Panc1 (cell line): Measurements from ENCODE around the gene FILIP1L. TPM values are rescaled to one million over a fixed set of nuclear protein-coding genes. Genes with fewer than 3 reads are reported as not detected.

Experiments used
- ATAC-seq: fragments of 200-7000 bp; cut with Tn5 transposase; 2 replicates; pipeline ENCODE4 v1.9.1; 2020; ENCODE audit warnings: mild to moderate bottlenecking, moderate library complexity
- BruUV-seq: library from RNA; stranded (reverse); fragments of 400-500 nt; replicated peaks from 2 replicates; lab custom pipeline; 2021; lab: Mats Ljungman, UMichigan
- CTCF ChIA-PET: fragments of 300-600 bp; sonication (Branson Sonifier 250); formaldehyde crosslinking; loops from one replicate; lab custom pipeline; 2022; ENCODE audit warnings: antibody characterized with exemption; lab: Charles Lee
- POLR2A ChIA-PET: fragments of 300-600 bp; sonication (Branson Sonifier 250); formaldehyde crosslinking; loops from one replicate; lab custom pipeline; 2022; ENCODE audit warnings: antibody characterized with exemption; lab: Charles Lee
- DNase-seq: peaks from one replicate; pipeline ENCODE4 v3.0.0-alpha.2; 2010; ENCODE audit warnings: low read depth, low spot score
- H3K27ac ChIP-seq: 2 replicates; pipeline ENCODE4 v1.5.1; 2011; ENCODE audit warnings: mild to moderate bottlenecking, low read length, inconsistent platforms
- H3K27me3 ChIP-seq: fragments of 200-500 bp; sonication (Bioruptor generic); 2 replicates; pipeline ENCODE4 v1.6.0; 2014; ENCODE audit warnings: low read length, inconsistent platforms; ENCODE audit not compliant: control insufficient read depth, insufficient read depth
- H3K36me3 ChIP-seq: fragments of 200-500 bp; sonication (Bioruptor generic); 2 replicates; pipeline ENCODE4 v1.5.1; 2014; ENCODE audit warnings: inconsistent platforms, mild to moderate bottlenecking, low read length, moderate library complexity; ENCODE audit not compliant: control insufficient read depth, insufficient read depth
- H3K4me1 ChIP-seq: 2 replicates; pipeline ENCODE4 v1.5.1; 2011; ENCODE audit warnings: inconsistent platforms, mild to moderate bottlenecking, low read length, moderate library complexity; ENCODE audit not compliant: control insufficient read depth, insufficient read depth
- H3K4me3 ChIP-seq, 2 experiments: 2 replicates each; pipeline ENCODE4 v1.5.1; 2011 to 2012; ENCODE audit warnings: low read depth in 2 of 2, low read length in 2 of 2, mild to moderate bottlenecking in 2 of 2, inconsistent platforms in 1 of 2, moderate library complexity in 1 of 2
- H3K9me3 ChIP-seq: fragments of 200-500 bp; sonication (Bioruptor generic); 2 replicates; pipeline ENCODE4 v1.5.1; 2014; ENCODE audit warnings: low read depth, mild to moderate bottlenecking, inconsistent platforms, low read length, moderate library complexity; ENCODE audit not compliant: control insufficient read depth, insufficient read depth
- CTCF ChIP-seq: fragments of 450-650 bp; IDR thresholded peaks from 2 replicates; pipeline ENCODE4 v1.5.1; 2017; ENCODE audit warnings: mild to moderate bottlenecking
- POLR2AphosphoS5 ChIP-seq: IDR thresholded peaks from 2 replicates; pipeline ENCODE4 v1.6.1; 2012; ENCODE audit warnings: mild to moderate bottlenecking, low read depth, low read length, moderate library complexity
- SIN3A ChIP-seq: IDR thresholded peaks from 2 replicates; pipeline ENCODE4 v1.6.1; 2012; ENCODE audit warnings: low read depth, mild to moderate bottlenecking, low read length, moderate library complexity, borderline replicate concordance; ENCODE audit not compliant: insufficient read depth
- TCF7L2 ChIP-seq: IDR thresholded peaks from 2 replicates; pipeline ENCODE4 v1.6.1; 2011; ENCODE audit warnings: mild to moderate bottlenecking, low read depth, low read length, inconsistent platforms
- in situ Hi-C: cut with HindIII; loops from 2 replicates; pipeline ENCODE4 v1.10.0; 2016; ENCODE audit warnings: low sequenced_read_pairs, low pct_unique_long_range_greater_than_20kb
- intact Hi-C: fragments of 100-400 bp; cut with micrococcal nuclease; formaldehyde crosslinking; loops from one replicate; pipeline ENCODE4 v1.10.0; 2022; ENCODE audit not compliant: unreplicated experiment
- total RNA-seq: library from RNA; stranded (reverse); gene quantifications from one replicate; pipeline ENCODE4 v1.2.1, GENCODE V29; 2021; ENCODE audit not compliant: unreplicated experiment
- TF ChIP-seq, protein P1 (sequence below), 2 experiments: IDR thresholded peaks; 2 replicates each; pipeline ENCODE4 v1.6.1; 2011 to 2012; ENCODE audit warnings: low read depth in 2 of 2, control low read depth in 1 of 2, low read length in 1 of 2, mild to moderate bottlenecking in 1 of 2, moderate library complexity in 1 of 2; ENCODE audit not compliant: insufficient read depth in 1 of 2

FILIP1L gene
- total RNA-seq, 1 experiment from 2014 or later: 3.2 TPM

DNA sequence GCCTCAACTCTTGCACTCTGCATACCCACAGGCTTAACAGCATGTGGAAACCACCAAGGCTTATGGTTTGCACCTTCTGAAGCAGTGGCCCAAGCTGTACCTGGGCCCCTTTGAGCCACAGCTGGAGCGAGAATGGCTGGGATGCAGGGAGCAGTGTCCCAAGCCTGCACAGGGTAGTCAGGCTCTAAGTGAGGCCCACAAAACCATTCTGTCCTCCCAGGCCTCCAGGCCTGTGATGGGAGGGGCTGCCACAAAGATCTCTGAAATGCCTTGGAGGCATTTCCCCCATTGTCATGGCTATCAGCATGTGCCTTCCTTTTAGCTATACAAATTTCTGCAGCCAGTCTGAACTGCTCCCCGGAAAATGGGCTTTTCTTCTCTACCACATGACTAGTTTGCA lies 309.1 kb downstream of the FILIP1L start:
- Histone ChIP-seq H3K27ac (no peak overlapping the region), H3K27me3 (no peaks in the 10 kb centered on the region), H3K9me3 (peaks cover 6% of the 10 kb centered on the region; the same call in 1 of the 2 replicates), H3K4me1 (no peaks in the 10 kb centered on the region), H3K4me3 (no peak overlapping the region), H3K36me3 (no peaks in the 10 kb centered on the region)
- no peak for ATAC-seq
- no peak for DNase-seq
- intact Hi-C loops (no loop called here), in situ Hi-C loops (no loop called here)
- no TSS peak for BruUV-seq
- ChIA-PET POLR2A (no interaction called here), CTCF (no interaction called here)
- TF ChIP-seq TCF7L2 (no peak), POLR2AphosphoS5 (no peak), SIN3A (no peak), CTCF (no peak)
- TF ChIP-seq, protein P1, sequence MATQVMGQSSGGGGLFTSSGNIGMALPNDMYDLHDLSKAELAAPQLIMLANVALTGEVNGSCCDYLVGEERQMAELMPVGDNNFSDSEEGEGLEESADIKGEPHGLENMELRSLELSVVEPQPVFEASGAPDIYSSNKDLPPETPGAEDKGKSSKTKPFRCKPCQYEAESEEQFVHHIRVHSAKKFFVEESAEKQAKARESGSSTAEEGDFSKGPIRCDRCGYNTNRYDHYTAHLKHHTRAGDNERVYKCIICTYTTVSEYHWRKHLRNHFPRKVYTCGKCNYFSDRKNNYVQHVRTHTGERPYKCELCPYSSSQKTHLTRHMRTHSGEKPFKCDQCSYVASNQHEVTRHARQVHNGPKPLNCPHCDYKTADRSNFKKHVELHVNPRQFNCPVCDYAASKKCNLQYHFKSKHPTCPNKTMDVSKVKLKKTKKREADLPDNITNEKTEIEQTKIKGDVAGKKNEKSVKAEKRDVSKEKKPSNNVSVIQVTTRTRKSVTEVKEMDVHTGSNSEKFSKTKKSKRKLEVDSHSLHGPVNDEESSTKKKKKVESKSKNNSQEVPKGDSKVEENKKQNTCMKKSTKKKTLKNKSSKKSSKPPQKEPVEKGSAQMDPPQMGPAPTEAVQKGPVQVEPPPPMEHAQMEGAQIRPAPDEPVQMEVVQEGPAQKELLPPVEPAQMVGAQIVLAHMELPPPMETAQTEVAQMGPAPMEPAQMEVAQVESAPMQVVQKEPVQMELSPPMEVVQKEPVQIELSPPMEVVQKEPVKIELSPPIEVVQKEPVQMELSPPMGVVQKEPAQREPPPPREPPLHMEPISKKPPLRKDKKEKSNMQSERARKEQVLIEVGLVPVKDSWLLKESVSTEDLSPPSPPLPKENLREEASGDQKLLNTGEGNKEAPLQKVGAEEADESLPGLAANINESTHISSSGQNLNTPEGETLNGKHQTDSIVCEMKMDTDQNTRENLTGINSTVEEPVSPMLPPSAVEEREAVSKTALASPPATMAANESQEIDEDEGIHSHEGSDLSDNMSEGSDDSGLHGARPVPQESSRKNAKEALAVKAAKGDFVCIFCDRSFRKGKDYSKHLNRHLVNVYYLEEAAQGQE (IDR thresholded peaks at IDR 0.05; ENCODE audit: insufficient read depth in 1 of 2, low read depth in 2 of 2, low read length in 1 of 2): no peak

GRCh38 chr3:99803297-99803696 lies 311.0 kb downstream of the FILIP1L start:
- H3K27me3 ChIP-seq: no peaks in the 10 kb centered on the region
- ChIA-PET CTCF (interaction anchor here (1.1 kb wide), 1 partner anchor 20 kb away, joined by 3 read pairs; no protein-coding TSS in a partner anchor), POLR2A (no interaction called here)
- no peaks in the 10 kb centered on the region for H3K36me3 ChIP-seq
- ATAC-seq: no peak
- TF ChIP-seq, protein P1 (IDR thresholded peaks at IDR 0.05; ENCODE audit: insufficient read depth in 1 of 2, low read depth in 2 of 2, low read length in 1 of 2): no peak
- no peak for TF ChIP-seq TCF7L2
- no peak for TF ChIP-seq POLR2AphosphoS5
- TF ChIP-seq CTCF: no peak
- TF ChIP-seq SIN3A: no peak
- peaks cover 6% of the 10 kb centered on the region; the same call in 1 of the 2 replicates for H3K9me3 ChIP-seq
- no peaks in the 10 kb centered on the region for H3K4me1 ChIP-seq
- no peak for DNase-seq
- in situ Hi-C loops: no loop called here
- no peak overlapping the region for H3K4me3 ChIP-seq
- BruUV-seq: no TSS peak
- no peak overlapping the region for H3K27ac ChIP-seq
- intact Hi-C loops: no loop called here
